Globus pallidus (tissue), 1 donor: ENCODE data around the gene RNF224.

Source experiments
- DNase-seq: peaks from one replicate; pipeline ENCODE4 v3.0.0-alpha.2; 2015; ENCODE audit warnings: low spot score

Gene RNF224

GRCh38 chr9:137192448-137192780 lies 34.9 kb upstream of the RNF224 start:
- DNase-seq: no peak

DNA sequence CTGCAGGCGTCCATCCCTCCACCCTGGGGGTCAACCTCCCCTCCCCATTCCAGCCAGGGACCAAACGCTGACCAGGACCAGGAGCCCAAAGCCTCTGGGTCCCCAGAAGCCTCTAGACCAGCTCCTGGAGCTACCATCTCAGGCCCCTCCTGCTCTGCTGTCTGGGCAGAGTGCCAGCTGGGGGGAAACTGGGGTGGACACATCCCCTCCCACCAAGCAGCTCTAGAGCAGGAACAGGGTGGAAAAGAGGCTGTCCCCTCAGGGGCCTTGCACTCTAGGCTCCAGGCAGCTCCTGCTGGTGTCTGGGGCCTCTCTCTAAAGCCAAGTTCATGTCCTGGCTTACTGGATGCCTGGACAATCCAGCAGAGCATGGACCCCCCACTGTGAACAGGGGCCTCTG lies 34.4 kb upstream of the RNF224 start:
- DNase-seq: no peak

DNA sequence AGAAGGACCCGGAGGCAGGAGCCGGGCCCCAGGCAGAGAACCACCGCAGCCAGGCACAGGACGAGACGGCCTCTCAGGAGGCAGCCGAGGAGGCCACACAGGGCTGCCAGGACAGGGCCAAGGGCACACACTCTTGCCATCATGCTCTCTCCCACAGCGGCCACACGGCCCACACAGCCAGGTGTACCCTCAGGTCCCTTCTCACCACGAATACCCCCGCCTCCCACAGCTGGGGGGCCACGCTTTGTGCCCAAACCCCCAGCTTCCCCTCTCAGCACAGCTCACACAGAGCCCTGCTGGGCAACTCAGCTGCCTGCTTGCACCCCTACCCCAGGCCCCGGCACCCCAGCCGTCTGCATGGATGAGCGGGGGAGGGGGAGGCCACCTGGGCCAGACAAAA lies 33.5 kb upstream of the RNF224 start:
- no peak for DNase-seq

DNA sequence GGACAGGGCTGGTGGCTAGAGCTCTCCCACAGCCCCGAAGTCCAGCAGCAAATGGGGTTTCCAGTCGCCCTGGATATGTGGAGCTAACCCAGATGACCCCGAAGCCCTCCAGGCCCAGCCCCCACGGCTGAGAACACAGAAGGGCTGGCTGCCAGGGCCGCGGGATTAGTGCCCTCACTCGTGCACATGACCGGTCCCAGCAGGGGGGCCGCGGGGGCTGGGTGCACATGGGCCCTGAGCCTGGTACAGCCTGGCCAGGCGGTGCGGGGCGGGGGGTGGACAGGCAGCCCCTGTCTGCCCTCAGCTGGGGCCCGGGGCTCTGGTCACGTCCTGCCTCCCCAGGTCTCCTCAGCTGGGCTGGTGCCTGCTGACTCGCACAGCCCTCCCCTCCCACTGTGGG lies 32.9 kb upstream of the RNF224 start:
- DNase-seq: peak; percentile 94

GRCh38 chr9:137194909-137195308 lies 32.4 kb upstream of the RNF224 start:
- no peak for DNase-seq

GRCh38 chr9:137195525-137196220 lies 31.6 kb upstream of the RNF224 start:
- no peak for DNase-seq

GRCh38 chr9:137198051-137198901 lies 29.0 kb upstream of the RNF224 start:
- no peak for DNase-seq

- DNase-seq: peak; percentile 7
Observed at GRCh38 chr9:137198902-137199283, 28.4 kb upstream of the RNF224 start.

DNA sequence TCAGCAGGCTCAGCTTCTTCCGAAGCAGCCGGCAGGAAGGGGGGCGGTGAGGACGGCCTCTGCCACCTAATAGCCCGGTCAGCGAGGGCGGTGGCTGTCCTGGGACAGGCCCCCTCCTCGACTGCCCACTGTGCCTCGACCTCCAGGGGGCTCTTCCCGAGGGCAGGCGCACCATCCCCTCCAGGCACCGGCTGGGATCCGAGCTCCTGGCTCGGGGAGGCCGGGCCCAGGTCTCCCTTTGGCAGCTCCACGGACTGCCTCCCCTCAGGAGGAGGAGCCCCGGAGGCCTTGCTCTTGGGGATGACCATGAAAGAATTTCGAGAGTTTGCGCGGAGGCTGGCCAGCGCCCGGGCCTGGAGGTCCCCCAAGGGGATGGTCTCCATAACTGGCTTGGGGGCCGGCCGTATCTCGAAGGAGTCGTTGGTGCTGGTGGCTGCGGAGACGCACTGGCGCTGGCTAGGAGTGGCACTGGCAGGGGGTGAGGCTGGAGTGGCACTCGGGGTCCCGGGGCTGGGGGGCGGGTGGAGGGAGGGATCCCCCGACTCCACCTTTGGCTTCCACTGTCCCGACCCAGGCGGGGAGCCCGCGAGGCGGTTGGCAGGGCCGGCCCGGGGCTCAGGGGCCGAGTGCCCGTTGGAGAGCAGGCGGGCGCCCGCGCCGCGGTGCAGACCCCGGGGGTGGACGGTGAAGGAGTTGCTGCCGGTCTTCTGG lies 27.7 kb upstream of the RNF224 start:
- DNase-seq: no peak

DNA sequence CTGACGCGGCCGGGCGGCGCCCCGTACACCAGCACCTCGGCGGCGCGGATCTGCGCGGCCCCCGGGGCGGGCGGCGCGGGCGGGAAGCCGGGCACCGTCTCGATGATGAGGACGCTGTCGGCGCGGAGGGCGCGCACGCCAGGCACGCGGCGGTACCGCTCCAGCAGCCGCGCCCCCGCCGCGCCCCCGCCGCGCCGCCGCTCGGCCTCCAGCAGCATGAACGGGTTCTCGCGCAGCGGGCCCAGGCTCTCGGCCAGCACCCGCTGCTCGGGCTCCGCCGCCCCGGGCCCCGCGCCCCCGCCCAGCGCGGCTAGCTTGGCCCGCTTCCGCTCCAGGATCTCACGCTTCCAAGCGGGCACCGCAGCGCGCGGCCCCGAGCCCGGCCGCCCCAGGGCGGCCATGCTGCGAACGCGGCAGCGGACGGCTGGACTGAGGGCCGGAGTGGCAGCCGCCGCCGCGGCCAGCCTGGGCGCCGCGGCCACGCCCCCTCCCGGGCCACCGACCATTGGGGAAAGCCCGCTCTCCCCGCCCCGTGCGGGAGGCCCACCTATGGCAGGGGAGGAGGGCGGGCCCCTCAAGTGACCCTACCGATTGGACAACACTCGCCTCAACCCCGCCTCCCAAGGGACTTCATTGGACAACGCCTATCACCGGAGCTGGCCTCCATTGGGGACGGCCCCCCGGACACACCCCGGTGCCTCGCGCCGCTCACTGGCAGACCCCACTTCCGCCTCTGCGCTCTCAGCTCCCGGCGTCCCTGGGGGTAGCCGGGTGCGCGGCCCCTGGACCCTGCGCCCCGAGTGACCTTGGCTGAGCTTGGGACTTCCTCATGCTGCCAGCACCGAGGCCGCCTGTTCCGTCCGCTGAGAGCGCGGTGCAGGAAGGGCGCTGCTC lies 26.7 kb upstream of the RNF224 start, which contains the start of gene TPRN:
Gene TPRN (minus strand): TSS at position 431 of the 894 bp plus-strand sequence. CDS start 30 bp downstream, at position 401.
- DNase-seq: peak; percentile 99

DNA sequence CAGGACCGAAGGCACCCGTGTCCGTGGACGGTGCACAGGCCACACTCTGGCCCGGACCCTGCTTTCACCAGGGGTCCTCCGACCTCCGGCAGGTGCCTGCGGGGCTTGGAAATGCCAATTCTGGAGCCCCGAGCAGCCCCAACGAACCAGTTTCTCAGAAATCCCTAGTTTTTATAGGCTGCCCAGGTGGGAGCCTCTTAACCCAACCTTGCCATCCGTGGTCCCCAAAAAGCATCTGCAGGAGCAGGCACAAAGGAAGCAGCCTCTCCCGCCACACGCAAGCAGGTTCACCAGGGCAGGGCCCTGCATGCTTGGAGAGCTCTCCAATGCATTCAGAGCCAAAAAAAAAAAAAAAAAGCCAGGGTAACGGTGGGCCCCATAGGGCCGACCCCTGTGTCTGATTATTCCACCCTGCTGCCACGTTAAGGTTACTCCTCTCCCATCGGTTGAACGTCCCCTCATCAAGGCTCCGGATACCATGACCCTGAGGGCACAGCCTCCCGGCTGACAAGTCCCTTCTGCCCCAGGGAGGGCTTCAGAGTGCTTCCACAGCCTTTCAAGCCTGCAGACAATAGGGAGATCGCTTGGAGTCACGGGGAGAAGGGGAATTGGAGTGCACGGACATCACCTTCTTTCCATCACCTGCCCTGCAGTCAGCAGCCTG lies 26.0 kb upstream of the RNF224 start:
- DNase-seq: no peak

GRCh38 chr9:137202966-137203365 lies 24.3 kb upstream of the RNF224 start:
- DNase-seq: no peak

DNA sequence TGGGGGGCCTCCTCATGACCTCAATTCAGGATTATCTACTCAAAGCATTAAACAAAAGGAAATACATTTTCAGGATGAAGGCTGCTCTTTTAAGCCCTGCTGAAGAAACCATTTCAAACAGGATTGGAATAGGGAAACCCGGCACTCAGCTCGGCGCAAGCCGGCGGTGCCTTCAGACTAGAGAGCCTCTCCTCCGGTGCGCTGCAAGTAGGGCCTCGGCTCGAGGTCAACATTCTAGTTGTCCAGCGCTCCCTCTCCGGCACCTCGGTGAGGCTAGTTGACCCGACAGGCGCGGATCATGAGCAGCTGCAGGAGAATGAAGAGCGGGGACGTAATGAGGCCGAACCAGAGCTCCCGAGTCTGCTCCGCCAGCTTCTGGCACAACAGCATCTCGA lies 22.6 kb upstream of the RNF224 start:
- no peak for DNase-seq

GRCh38 chr9:137205126-137206069 lies 21.9 kb upstream of the RNF224 start, which contains the start of the genes NDOR1 and TMEM203:
TSS of gene NDOR1 (plus strand) at chr9:137205700. CDS start at chr9:137205778, 78 bp downstream.
TSS of gene TMEM203 (minus strand) at chr9:137205648. CDS start at chr9:137205414, 234 bp downstream.
- DNase-seq: peak; percentile 82

GRCh38 chr9:137206602-137207001 lies 20.7 kb upstream of the RNF224 start:
- no peak for DNase-seq

DNA sequence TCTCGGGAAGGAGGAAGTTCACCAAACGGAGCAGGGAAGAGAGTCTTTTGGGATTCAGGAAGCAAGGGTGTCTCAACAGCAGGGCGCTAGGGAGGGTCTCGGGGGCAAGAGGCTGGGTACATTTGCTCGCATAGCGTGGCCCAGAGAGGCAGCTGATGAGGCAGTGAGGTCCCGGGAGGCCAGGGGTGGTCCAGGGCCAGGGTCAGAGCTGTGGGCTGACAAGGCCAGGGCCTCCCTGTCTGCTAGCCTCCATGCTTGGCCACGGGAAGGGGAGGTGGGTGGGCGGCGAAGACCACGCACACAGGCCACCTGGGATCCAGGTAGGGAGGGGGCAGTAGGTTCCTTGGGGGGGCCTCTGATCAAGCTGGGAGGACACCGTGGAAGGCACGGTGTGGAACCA lies 15.8 kb upstream of the RNF224 start:
- DNase-seq: no peak

DNA sequence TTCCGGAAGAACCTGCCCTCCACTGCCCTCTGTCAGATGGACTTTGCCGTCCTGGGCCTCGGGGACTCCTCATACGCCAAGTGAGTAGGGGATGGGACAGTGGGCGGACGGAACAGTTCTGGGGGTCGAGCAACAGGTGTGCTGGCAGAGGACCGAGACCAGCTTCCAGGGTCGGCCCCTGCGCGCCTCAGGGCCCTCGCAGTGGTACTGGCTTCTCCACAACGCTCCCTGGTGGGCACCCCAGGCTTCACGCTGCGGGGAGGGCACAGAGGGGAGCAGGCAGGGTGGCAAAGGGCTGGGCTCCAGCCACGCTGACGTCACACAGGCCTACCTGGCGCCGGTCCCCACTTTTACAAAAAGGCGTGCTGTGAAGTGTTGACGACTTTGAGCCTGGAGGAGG lies 14.8 kb upstream of the RNF224 start:
- no peak for DNase-seq

DNA sequence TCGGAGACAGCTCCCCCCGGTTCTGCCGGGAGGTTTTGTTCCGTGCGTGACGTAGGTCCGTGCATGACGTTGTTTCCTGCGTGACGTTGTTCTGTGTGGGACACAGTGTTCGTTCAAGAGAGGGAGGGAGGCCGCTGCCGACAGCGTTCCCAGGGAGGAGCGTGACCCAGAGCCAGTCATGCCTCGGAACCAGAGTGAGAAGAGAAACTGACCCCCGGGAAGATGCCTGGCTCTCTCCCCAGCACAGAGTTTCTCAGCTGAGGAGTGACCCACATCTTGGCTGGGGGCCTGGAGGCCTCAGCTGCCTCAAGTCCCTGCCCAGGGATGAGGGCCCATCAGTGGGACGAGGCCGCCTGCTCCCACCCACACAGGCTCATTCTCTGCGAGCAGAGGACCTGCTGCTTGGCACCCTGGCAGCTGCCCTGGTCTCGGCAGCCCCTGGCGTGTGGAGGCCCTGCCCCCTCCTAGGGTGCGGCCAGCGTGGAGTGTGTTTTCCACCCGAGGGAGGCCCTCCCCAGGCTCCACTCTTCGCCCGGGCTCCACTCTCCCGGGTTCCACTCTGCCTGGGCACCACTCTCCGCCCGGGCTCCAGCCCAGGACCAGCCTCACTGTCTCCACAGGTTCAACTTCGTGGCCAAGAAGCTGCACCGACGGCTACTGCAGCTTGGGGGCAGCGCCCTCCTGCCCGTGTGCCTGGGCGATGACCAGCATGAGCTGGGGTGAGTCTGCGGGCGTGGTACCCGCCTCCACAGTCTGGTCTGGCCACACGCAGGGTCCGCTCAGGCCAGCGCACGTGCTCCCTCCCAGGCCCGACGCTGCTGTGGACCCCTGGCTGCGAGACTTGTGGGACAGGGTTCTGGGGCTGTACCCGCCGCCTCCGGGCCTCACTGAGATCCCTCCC lies 13.9 kb upstream of the RNF224 start:
- DNase-seq: no peak

- DNase-seq: no peak
Observed at GRCh38 chr9:137214620-137215019, 12.7 kb upstream of the RNF224 start.
